ENCODE measurements around the gene CD14. TPM values are rescaled to one million over a fixed set of nuclear protein-coding genes. Genes with fewer than 3 reads are reported as not detected.

CD14 gene
- total RNA-seq, 1 experiment from 2014 or later: 0.42 TPM

DNA sequence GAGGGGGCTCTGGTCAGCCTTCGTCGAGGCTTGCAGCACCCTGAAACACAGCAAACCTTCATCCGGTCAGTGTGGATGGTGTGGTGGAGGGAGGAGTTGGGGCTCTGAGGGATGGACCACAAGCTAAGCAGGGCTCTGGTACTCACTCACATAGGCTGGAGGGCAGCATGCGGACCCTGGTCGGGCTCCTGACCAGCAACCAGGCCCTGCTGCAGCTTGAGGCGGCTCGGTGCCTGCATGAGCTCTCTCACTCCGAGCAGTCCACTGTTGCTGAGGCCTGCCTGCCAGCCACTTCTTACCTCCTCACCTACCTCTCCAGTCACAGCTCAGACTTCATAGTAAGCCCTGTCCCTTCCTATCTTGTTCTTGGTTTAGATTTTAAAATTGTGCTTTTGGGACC, 8.7 kb upstream of the CD14 start:
- intact Hi-C loops (cut with micrococcal nuclease): loop anchor here (10.0 kb wide), 1 partner anchor 387 kb away; no protein-coding TSS in a partner anchor
- peaks cover 13 to 29% of the 10 kb centered on the region in 2 experiments for H3K36me3 ChIP-seq (ENCODE audit: control insufficient read depth in 1 of 2, insufficient read depth in 2 of 2, low read length in 2 of 2)

More for the DNA sequence above, 8.7 kb upstream of the CD14 start:
- TF ChIP-seq CBX3 (IDR thresholded peaks at IDR 0.05; ENCODE audit: low read depth): no peak
- no peak for TF ChIP-seq EGR1 (IDR thresholded peaks at IDR 0.05; ENCODE audit: low read depth)
- TF ChIP-seq, protein P1, sequence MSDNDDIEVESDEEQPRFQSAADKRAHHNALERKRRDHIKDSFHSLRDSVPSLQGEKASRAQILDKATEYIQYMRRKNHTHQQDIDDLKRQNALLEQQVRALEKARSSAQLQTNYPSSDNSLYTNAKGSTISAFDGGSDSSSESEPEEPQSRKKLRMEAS (IDR thresholded peaks at IDR 0.05): no peak
- TF ChIP-seq, protein P2, sequence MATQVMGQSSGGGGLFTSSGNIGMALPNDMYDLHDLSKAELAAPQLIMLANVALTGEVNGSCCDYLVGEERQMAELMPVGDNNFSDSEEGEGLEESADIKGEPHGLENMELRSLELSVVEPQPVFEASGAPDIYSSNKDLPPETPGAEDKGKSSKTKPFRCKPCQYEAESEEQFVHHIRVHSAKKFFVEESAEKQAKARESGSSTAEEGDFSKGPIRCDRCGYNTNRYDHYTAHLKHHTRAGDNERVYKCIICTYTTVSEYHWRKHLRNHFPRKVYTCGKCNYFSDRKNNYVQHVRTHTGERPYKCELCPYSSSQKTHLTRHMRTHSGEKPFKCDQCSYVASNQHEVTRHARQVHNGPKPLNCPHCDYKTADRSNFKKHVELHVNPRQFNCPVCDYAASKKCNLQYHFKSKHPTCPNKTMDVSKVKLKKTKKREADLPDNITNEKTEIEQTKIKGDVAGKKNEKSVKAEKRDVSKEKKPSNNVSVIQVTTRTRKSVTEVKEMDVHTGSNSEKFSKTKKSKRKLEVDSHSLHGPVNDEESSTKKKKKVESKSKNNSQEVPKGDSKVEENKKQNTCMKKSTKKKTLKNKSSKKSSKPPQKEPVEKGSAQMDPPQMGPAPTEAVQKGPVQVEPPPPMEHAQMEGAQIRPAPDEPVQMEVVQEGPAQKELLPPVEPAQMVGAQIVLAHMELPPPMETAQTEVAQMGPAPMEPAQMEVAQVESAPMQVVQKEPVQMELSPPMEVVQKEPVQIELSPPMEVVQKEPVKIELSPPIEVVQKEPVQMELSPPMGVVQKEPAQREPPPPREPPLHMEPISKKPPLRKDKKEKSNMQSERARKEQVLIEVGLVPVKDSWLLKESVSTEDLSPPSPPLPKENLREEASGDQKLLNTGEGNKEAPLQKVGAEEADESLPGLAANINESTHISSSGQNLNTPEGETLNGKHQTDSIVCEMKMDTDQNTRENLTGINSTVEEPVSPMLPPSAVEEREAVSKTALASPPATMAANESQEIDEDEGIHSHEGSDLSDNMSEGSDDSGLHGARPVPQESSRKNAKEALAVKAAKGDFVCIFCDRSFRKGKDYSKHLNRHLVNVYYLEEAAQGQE (IDR thresholded peaks at IDR 0.05; ENCODE audit: low read depth): no peak
- TF ChIP-seq FOSL1 (IDR thresholded peaks at IDR 0.05; ENCODE audit: low read depth): no peak
- no peak for TF ChIP-seq SP1 (IDR thresholded peaks at IDR 0.05; ENCODE audit: low read depth)
- H3K79me2 ChIP-seq (ENCODE audit: insufficient read depth, low read length): peaks cover 33% of the 10 kb centered on the region
- ChIA-PET CTCF (no interaction called here), RAD21 (ENCODE audit: low non-redundant PET in 1 of 2, low total read pairs in 2 of 2, uncharacterized antibody in 2 of 2, unreplicated experiment in 2 of 2) (no interaction called here), POLR2A (no interaction called here)
- no peak overlapping the region for H3K4me2 ChIP-seq (ENCODE audit: low read length)
- H3K4me3 ChIP-seq (replicated peaks in 1 of 2; ENCODE audit: low read depth in 1 of 2, low read length in 2 of 2): no peak overlapping the region
- no peak for ATAC-seq
- BruUV-seq (replicated peaks): no TSS peak
- peaks cover 7 to 17% of the 10 kb centered on the region in 2 experiments for H3K4me1 ChIP-seq (ENCODE audit: control insufficient read depth in 1 of 2, insufficient read depth in 2 of 2, low read length in 2 of 2)
- no peaks in the 10 kb centered on the region for H3K9me3 ChIP-seq (ENCODE audit: control insufficient read depth in 1 of 2, insufficient read depth in 1 of 2, low read depth in 1 of 2, low read length in 2 of 2)
- H3K9me2 ChIP-seq (ENCODE audit: insufficient read depth): no peaks in the 10 kb centered on the region
- no peak overlapping the region for H3K9ac ChIP-seq (ENCODE audit: low read length)
- no peak overlapping the region for H3K27ac ChIP-seq (ENCODE audit: low read depth, low read length)
- no peaks in the 10 kb centered on the region for H4K20me1 ChIP-seq (ENCODE audit: insufficient read depth)
- H2AFZ ChIP-seq (ENCODE audit: low read depth, low read length, poor library complexity, severe bottlenecking): no peak overlapping the region
- DNase-seq (ENCODE audit: low read depth, low spot score): no peak
- no peaks in the 10 kb centered on the region for H3K27me3 ChIP-seq (ENCODE audit: insufficient read depth, low read length)
